ENCODE results near the gene IL22RA1. TPM values are rescaled to one million over a fixed set of nuclear protein-coding genes. Genes with fewer than 3 reads are reported as not detected.
A peak's percentile ranks its signal among the peaks of the same experiment; 100 is the strongest.

The IL22RA1 gene
- total RNA-seq, 1 donor from 2014 or later, result not detected

DNA sequence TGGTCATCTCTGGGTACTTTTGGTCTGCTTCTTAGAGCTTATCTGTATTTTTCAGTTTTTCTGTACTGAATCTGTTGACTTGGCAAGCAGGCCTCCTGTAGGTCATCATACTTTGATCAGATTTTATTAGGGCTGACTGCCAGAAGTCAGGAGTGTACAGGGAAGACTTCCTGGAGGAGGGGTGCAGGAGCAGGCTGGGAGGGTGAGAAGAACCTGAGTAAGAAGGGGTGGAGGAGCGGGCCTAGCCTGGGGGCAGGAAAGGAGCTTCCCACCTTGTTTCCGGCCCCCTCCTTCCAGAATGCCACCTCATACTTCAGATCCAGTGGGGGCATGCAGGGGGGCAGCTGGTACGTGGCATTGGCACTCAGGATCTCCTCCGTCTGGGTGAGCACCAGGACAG is 18.3 kb upstream of the IL22RA1 start:
- H3K9me3 Mint-ChIP-seq, result no peaks in the 10 kb centered on the region
- H3K4me3 ChIP-seq, result no peak overlapping the region
- TF ChIP-seq EZH2 (IDR thresholded peaks at IDR 0.05) (no peak), EZH2phosphoT487 (IDR thresholded peaks at IDR 0.05) (no peak)
- TF ChIP-seq, protein P1, sequence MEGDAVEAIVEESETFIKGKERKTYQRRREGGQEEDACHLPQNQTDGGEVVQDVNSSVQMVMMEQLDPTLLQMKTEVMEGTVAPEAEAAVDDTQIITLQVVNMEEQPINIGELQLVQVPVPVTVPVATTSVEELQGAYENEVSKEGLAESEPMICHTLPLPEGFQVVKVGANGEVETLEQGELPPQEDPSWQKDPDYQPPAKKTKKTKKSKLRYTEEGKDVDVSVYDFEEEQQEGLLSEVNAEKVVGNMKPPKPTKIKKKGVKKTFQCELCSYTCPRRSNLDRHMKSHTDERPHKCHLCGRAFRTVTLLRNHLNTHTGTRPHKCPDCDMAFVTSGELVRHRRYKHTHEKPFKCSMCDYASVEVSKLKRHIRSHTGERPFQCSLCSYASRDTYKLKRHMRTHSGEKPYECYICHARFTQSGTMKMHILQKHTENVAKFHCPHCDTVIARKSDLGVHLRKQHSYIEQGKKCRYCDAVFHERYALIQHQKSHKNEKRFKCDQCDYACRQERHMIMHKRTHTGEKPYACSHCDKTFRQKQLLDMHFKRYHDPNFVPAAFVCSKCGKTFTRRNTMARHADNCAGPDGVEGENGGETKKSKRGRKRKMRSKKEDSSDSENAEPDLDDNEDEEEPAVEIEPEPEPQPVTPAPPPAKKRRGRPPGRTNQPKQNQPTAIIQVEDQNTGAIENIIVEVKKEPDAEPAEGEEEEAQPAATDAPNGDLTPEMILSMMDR (IDR thresholded peaks at IDR 0.05), result no peak
- H3K4me3 Mint-ChIP-seq, result no peak overlapping the region
- no peak for DNase-seq (ENCODE audit: low spot score)
- no peak overlapping the region for H2AFZ ChIP-seq (replicated peaks)
- H3K9ac ChIP-seq, result no peak overlapping the region
- peaks cover 7% of the 10 kb centered on the region for H3K4me1 Mint-ChIP-seq
- H3K4me2 ChIP-seq, result no peak overlapping the region
- H3K4me1 ChIP-seq, result no peaks in the 10 kb centered on the region
- H3K27me3 ChIP-seq, result no peaks in the 10 kb centered on the region
- H3K27ac ChIP-seq, result no peak overlapping the region
- no peaks in the 10 kb centered on the region for H3K36me3 ChIP-seq
- no peaks in the 10 kb centered on the region for H3F3A ChIP-seq (ENCODE audit: low read depth)
- no peaks in the 10 kb centered on the region for H4K20me1 ChIP-seq (ENCODE audit: low read depth)
- H3K79me2 ChIP-seq (ENCODE audit: low read depth), result no peaks in the 10 kb centered on the region
- no peaks in the 10 kb centered on the region for H3K36me3 Mint-ChIP-seq
- H3K27ac Mint-ChIP-seq, result no peak overlapping the region
- peaks cover 8% of the 10 kb centered on the region for H3K27me3 Mint-ChIP-seq (ENCODE audit: insufficient read depth, low read depth)
- no peaks in the 10 kb centered on the region for H3K9me3 ChIP-seq (ENCODE audit: low read depth)

DNA sequence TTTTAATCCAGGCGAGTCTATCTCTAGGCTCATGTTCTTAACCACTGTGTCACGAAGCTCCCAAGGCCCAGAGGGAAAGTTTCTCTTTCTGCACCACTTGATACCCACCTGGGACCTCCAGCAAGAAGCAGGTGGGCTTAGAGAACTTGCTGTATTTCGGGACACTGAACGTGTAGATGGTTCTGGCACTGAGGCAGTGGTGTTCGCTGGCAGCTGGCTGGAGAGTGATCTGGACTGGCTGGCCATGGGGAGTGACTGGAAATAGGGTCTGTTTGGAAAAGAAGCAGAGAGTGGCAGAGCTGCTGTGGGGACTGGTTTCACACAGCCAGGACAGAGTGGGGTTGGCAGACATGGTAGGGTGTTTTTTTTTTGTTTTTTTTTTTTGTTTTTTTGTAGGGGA is 16.4 kb upstream of the IL22RA1 start:
- no peaks in the 10 kb centered on the region for H3K9me3 Mint-ChIP-seq
- peaks cover under 1% of the 10 kb centered on the region for H3F3A ChIP-seq (ENCODE audit: low read depth)
- no peaks in the 10 kb centered on the region for H3K27me3 ChIP-seq
- H3K27ac Mint-ChIP-seq, result peak overlapping the region; percentile 86
- H3K4me3 Mint-ChIP-seq, result no peak overlapping the region
- H3K4me1 ChIP-seq, result peaks cover under 1% of the 10 kb centered on the region
- no peak overlapping the region for H3K27ac ChIP-seq
- H3K4me1 Mint-ChIP-seq, result peaks cover 6% of the 10 kb centered on the region
- no peak overlapping the region for H3K4me3 ChIP-seq
- no peak overlapping the region for H3K4me2 ChIP-seq
- DNase-seq (ENCODE audit: low spot score), result no peak
- no peak overlapping the region for H2AFZ ChIP-seq (replicated peaks)
- H3K27me3 Mint-ChIP-seq (ENCODE audit: insufficient read depth, low read depth), result peaks cover 8% of the 10 kb centered on the region
- TF ChIP-seq EZH2phosphoT487 (IDR thresholded peaks at IDR 0.05) (no peak), EZH2 (IDR thresholded peaks at IDR 0.05) (no peak)
- TF ChIP-seq, protein P1 (IDR thresholded peaks at IDR 0.05), result no peak
- H3K79me2 ChIP-seq (ENCODE audit: low read depth), result no peaks in the 10 kb centered on the region
- H4K20me1 ChIP-seq (ENCODE audit: low read depth), result no peaks in the 10 kb centered on the region
- no peaks in the 10 kb centered on the region for H3K36me3 ChIP-seq
- H3K36me3 Mint-ChIP-seq, result no peaks in the 10 kb centered on the region
- no peak overlapping the region for H3K9ac ChIP-seq
- no peaks in the 10 kb centered on the region for H3K9me3 ChIP-seq (ENCODE audit: low read depth)

DNA sequence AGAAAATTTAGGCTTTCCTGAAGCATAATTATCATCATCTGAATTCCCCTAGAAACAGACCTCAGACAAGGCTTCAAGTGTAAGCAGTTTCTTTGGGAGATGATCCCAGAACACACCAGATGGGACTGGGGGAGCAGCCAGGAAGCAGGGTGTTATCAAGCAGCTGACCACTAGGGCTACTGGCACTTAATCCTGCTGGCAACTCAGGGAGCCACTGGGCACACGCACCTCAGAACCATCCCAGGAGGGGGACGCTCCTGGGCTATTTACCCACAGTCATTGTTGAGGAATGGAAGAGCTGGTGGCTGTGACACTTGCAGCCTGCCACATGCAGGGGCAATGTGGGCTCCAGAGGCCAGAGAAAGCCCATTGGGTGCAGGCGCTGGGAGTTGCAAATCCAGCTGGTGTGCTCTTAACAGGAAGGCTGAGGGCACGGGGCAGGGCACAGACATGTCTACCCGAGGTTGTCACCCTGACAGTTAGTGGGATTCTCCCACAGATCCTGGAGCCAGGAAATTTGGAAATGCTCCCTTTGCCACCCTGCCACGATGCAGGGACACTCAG is 15.1 kb upstream of the IL22RA1 start:
- H3K36me3 ChIP-seq, result no peaks in the 10 kb centered on the region
- H3F3A ChIP-seq (ENCODE audit: low read depth), result peaks cover 9% of the 10 kb centered on the region
- peak; percentile 16 for DNase-seq (ENCODE audit: low spot score)
- Mint-ChIP-seq H3K36me3 (no peaks in the 10 kb centered on the region), H3K4me3 (no peak overlapping the region), H3K9me3 (no peaks in the 10 kb centered on the region), H3K4me1 (peaks cover 5% of the 10 kb centered on the region), H3K27ac (no peak overlapping the region), H3K27me3 (ENCODE audit: insufficient read depth, low read depth) (peaks cover 5% of the 10 kb centered on the region)
- no peak overlapping the region for H2AFZ ChIP-seq (replicated peaks)
- peaks cover 8% of the 10 kb centered on the region for H3K4me1 ChIP-seq
- H3K9me3 ChIP-seq (ENCODE audit: low read depth), result no peaks in the 10 kb centered on the region
- no peak overlapping the region for H3K4me2 ChIP-seq
- TF ChIP-seq, protein P1 (IDR thresholded peaks at IDR 0.05), result peak; percentile 27
- TF ChIP-seq EZH2phosphoT487 (IDR thresholded peaks at IDR 0.05) (no peak), EZH2 (IDR thresholded peaks at IDR 0.05) (no peak)
- H3K4me3 ChIP-seq, result no peak overlapping the region
- H4K20me1 ChIP-seq (ENCODE audit: low read depth), result no peaks in the 10 kb centered on the region
- no peaks in the 10 kb centered on the region for H3K79me2 ChIP-seq (ENCODE audit: low read depth)
- no peak overlapping the region for H3K9ac ChIP-seq
- no peak overlapping the region for H3K27ac ChIP-seq
- H3K27me3 ChIP-seq, result no peaks in the 10 kb centered on the region
